Vagina (tissue), 2 donors: ENCODE measurements around the gene CCDC90B. TPM values are rescaled to one million over a fixed set of nuclear protein-coding genes. Genes with fewer than 3 reads are reported as not detected.

Source experiments
- DNase-seq, 2 donors: peaks; one replicate each; pipeline ENCODE4 v3.0.0-alpha.2; 2017; ENCODE audit errors: extremely low spot score in 2 of 2
- H3K27ac ChIP-seq: fragments of 200-600 bp; sonication (generic); one replicate; pipeline ENCODE4 v1.5.1; 2019
- H3K27me3 ChIP-seq: fragments of 200-600 bp; sonication (generic); one replicate; pipeline ENCODE4 v1.5.1; 2019
- H3K36me3 ChIP-seq, 2 donors: fragments of 200-600 bp; sonication (generic); one replicate each; pipeline ENCODE4 v1.5.1; 2017 to 2019
- H3K4me1 ChIP-seq: fragments of 200-600 bp; sonication (generic); one replicate; pipeline ENCODE4 v1.5.1; 2019
- H3K4me3 ChIP-seq, 2 donors: fragments of 200-600 bp; sonication (generic); 1 replicate in 1 of 2; 2 replicates in 1 of 2; pipeline ENCODE4 v1.5.1; 2016 to 2019
- H3K9me3 ChIP-seq: fragments of 200-600 bp; sonication (generic); one replicate; pipeline ENCODE4 v1.5.1; 2019
- POLR2A ChIP-seq, 2 donors: fragments of 450-650 bp; IDR thresholded peaks; one replicate each; pipeline ENCODE4 v1.6.1; 2017; ENCODE audit warnings: antibody characterized with exemption in 2 of 2, mild to moderate bottlenecking in 2 of 2, moderate library complexity in 2 of 2
- POLR2AphosphoS5 ChIP-seq, 2 donors: sonication (generic); formaldehyde crosslinking; IDR thresholded peaks; one replicate each; pipeline ENCODE4 v1.9.0; 2017; ENCODE audit warnings: antibody characterized with exemption in 2 of 2, mild to moderate bottlenecking in 2 of 2, low read depth in 1 of 2; ENCODE audit not compliant: insufficient read depth in 1 of 2
- intact Hi-C: fragments of 100-400 bp; cut with DNase I; formaldehyde crosslinking; loops from one replicate; pipeline ENCODE4 v1.15.1; 2023
- small RNA-seq: library from RNA; depleted of rRNA; stranded (forward); fragments of <200 nt; gene quantifications from one replicate; pipeline ENCODE3, GENCODE V24; 2016
- total RNA-seq: library from RNA; depleted of rRNA; stranded (reverse); fragments of >200 nt; gene quantifications from one replicate; pipeline ENCODE4 v1.2.3, GENCODE V29; 2016
- TF ChIP-seq, protein P1 (sequence below), 3 experiments: fragments of 450-650 bp in 2 of 3; fragments of 200-600 bp in 1 of 3; sonication (generic) in 1 of 3; IDR thresholded peaks; one replicate each; pipeline ENCODE4 v1.5.1; 2017 to 2019; ENCODE audit warnings: antibody characterized with exemption in 3 of 3, mild to moderate bottlenecking in 2 of 3, moderate library complexity in 2 of 3

The CCDC90B gene
- total RNA-seq, 1 donor from 2014 or later = 37.6 TPM

DNA sequence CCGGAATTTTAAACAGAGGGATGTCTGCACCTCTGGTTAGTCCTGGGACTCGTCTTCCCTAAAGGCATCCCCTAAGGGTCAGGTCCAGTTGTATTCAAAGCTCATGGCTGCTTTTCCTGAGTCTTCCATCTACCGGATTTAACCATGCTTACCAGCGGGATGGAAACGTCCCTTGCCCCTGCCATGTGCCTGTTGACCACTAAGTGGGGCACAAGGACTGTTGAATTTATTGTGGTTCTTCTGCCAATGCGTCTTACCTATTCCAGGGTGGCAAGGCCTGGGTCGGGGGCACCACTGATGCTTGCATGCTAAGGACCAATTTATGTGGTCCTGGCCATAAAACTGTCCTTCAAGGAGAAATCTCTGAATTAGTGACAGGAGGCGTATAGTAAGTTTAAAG is 67.1 kb downstream of the CCDC90B start:
- no peak overlapping the region for H3K27ac ChIP-seq
- H3K9me3 ChIP-seq = no peaks in the 10 kb centered on the region
- intact Hi-C loops = no loop called here
- no peak for DNase-seq
- TF ChIP-seq, protein P1, sequence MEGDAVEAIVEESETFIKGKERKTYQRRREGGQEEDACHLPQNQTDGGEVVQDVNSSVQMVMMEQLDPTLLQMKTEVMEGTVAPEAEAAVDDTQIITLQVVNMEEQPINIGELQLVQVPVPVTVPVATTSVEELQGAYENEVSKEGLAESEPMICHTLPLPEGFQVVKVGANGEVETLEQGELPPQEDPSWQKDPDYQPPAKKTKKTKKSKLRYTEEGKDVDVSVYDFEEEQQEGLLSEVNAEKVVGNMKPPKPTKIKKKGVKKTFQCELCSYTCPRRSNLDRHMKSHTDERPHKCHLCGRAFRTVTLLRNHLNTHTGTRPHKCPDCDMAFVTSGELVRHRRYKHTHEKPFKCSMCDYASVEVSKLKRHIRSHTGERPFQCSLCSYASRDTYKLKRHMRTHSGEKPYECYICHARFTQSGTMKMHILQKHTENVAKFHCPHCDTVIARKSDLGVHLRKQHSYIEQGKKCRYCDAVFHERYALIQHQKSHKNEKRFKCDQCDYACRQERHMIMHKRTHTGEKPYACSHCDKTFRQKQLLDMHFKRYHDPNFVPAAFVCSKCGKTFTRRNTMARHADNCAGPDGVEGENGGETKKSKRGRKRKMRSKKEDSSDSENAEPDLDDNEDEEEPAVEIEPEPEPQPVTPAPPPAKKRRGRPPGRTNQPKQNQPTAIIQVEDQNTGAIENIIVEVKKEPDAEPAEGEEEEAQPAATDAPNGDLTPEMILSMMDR (IDR thresholded peaks at IDR 0.05) = no peak
- no peak for TF ChIP-seq POLR2AphosphoS5 (IDR thresholded peaks at IDR 0.05; ENCODE audit: insufficient read depth in 1 of 2, low read depth in 1 of 2)
- TF ChIP-seq POLR2A (IDR thresholded peaks at IDR 0.05) = no peak
- no peaks in the 10 kb centered on the region for H3K4me1 ChIP-seq
- no peaks in the 10 kb centered on the region for H3K36me3 ChIP-seq
- H3K27me3 ChIP-seq = no peaks in the 10 kb centered on the region
- H3K4me3 ChIP-seq = no peak overlapping the region

Small RNAs within 50 kb of the gene (small RNA-seq; reads per million reads assigned to genes)
- not detected for gene AP000873.5

Other genes with a start within 250 kb of the CCDC90B start
- 10.8 TPM for gene RAB30, start 214.5 kb downstream of the CCDC90B start, total RNA-seq
- 102 TPM for gene PCF11, start 129.2 kb downstream of the CCDC90B start, total RNA-seq
- 10.3 TPM for gene ANKRD42, start 92.7 kb downstream of the CCDC90B start, total RNA-seq